NCI-H82 treated with DMSO at 0.1 percent for 48 hours (cell line): Measurements from ENCODE around the gene GRIK4.
A peak's percentile ranks its signal among the peaks of the same experiment; 100 is the strongest.
"Not testable (repeated sequence)": the region's sequence is repeated elsewhere in the genome, so short reads cannot be mapped to it uniquely, and the experiment has no call there.

Experiments used
- DNase-seq: peaks from one replicate; lab custom pipeline; 2025; ENCODE audit not compliant: unreplicated experiment; lab: John Stamatoyannopoulos, UW

Gene GRIK4

GRCh38 chr11:120972621-120973020 is 461.1 kb downstream of the GRIK4 start:
- DNase-seq: no peak

GRCh38 chr11:120973501-120973900 is 462.0 kb downstream of the GRIK4 start:
- DNase-seq: no peak

GRCh38 chr11:120974466-120974865 is 462.9 kb downstream of the GRIK4 start:
- DNase-seq: no peak

- DNase-seq: no peak
Observed at GRCh38 chr11:120974965-120975364, 463.4 kb downstream of the GRIK4 start.

GRCh38 chr11:120977266-120978137 is 466.0 kb downstream of the GRIK4 start:
- no peak for DNase-seq

GRCh38 chr11:120978701-120979100 is 467.2 kb downstream of the GRIK4 start:
- DNase-seq: no peak

- DNase-seq: no peak
Observed at GRCh38 chr11:120985718-120986569, 474.4 kb downstream of the GRIK4 start.

- DNase-seq: no peak
Observed at GRCh38 chr11:120988603-120989002, 477.1 kb downstream of the GRIK4 start.

- DNase-seq: no peak
Observed at GRCh38 chr11:120991830-120992686, 480.5 kb downstream of the GRIK4 start.

GRCh38 chr11:120994091-120994859 is 482.7 kb downstream of the GRIK4 start:
- no peak for DNase-seq

- DNase-seq: no peak
Observed at GRCh38 chr11:120995184-120995583, 483.6 kb downstream of the GRIK4 start.

- no peak for DNase-seq
Observed at GRCh38 chr11:120996973-120997372, 485.4 kb downstream of the GRIK4 start.

GRCh38 chr11:120998581-120998980 is 487.0 kb downstream of the GRIK4 start:
- no peak for DNase-seq

- no peak for DNase-seq
Observed at GRCh38 chr11:121004206-121004840, 492.8 kb downstream of the GRIK4 start.

- DNase-seq: no peak
Observed at GRCh38 chr11:121006922-121007321, 495.4 kb downstream of the GRIK4 start.

- no peak for DNase-seq
Observed at GRCh38 chr11:121008551-121008950, 497.0 kb downstream of the GRIK4 start.

GRCh38 chr11:121012091-121012490 is 500.5 kb downstream of the GRIK4 start:
- no peak for DNase-seq

- DNase-seq: peak; percentile 49
Observed at GRCh38 chr11:121018746-121019145, 507.2 kb downstream of the GRIK4 start.

GRCh38 chr11:121021718-121022117 is 510.2 kb downstream of the GRIK4 start:
- DNase-seq: not testable (repeated sequence)
